H1 (cell line): ENCODE data around the gene ZNF397. TPM values are rescaled to one million over a fixed set of nuclear protein-coding genes. Genes with fewer than 3 reads are reported as not detected.

ENCODE experiments used
- CTCF ChIA-PET: fragments of 300-600 bp; sonication (Branson Sonifier 250); formaldehyde crosslinking; loops from one replicate; lab custom pipeline; 2021; ENCODE audit not compliant: partially characterized antibody; lab: Charles Lee
- POLR2A ChIA-PET: fragments of 300-600 bp; sonication (Branson Sonifier 250); formaldehyde crosslinking; loops from one replicate; lab custom pipeline; 2021; ENCODE audit warnings: inconsistent platforms; ENCODE audit not compliant: partially characterized antibody; lab: Charles Lee
- DNase-seq, 2 experiments: peaks; one replicate each; pipeline versions ENCODE4 v3.0.0 to v3.0.0-alpha.2; 2010 to 2022; ENCODE audit warnings: low spot score in 2 of 2, low read depth in 1 of 2, mixed read lengths in 1 of 2
- FAIRE-seq: peaks from 2 replicates; lab custom pipeline; 2011; peaks lifted over from hg19 to GRCh38; lab: Jason Lieb, UNC
- H2AFZ ChIP-seq: 2 replicates; pipeline ENCODE4 v1.8.1; 2012; ENCODE audit warnings: low read length, inconsistent platforms
- H2AK5ac ChIP-seq: 2 replicates; pipeline ENCODE4 v1.6.1; 2013; ENCODE audit warnings: low read depth, low read length
- H2BK120ac ChIP-seq: replicated peaks from 2 replicates; pipeline ENCODE3; 2013; ENCODE audit warnings: low read depth, low read length, inconsistent platforms
- H2BK12ac ChIP-seq: 2 replicates; pipeline ENCODE4 v1.6.1; 2013; ENCODE audit warnings: low read depth, low read length
- H2BK15ac ChIP-seq: 2 replicates; pipeline ENCODE4 v1.6.1; 2013; ENCODE audit warnings: low read length
- H2BK20ac ChIP-seq: 2 replicates; pipeline ENCODE4 v1.6.1; 2013; ENCODE audit warnings: low read length
- H2BK5ac ChIP-seq: 2 replicates; pipeline ENCODE4 v1.6.1; 2013; ENCODE audit warnings: low read depth, low read length
- H3K14ac ChIP-seq: 2 replicates; pipeline ENCODE4 v1.6.1; 2013; ENCODE audit warnings: inconsistent platforms; ENCODE audit not compliant: insufficient read length
- H3K18ac ChIP-seq: 2 replicates; pipeline ENCODE4 v1.6.1; 2013; ENCODE audit warnings: low read length; ENCODE audit errors: extremely low read depth
- H3K23ac ChIP-seq: 2 replicates; pipeline ENCODE4 v1.6.1; 2013; ENCODE audit warnings: inconsistent platforms; ENCODE audit not compliant: insufficient read length
- H3K23me2 ChIP-seq: 2 replicates; pipeline ENCODE4 v1.6.1; 2013; ENCODE audit warnings: low read depth, low read length
- H3K27ac ChIP-seq: 2 replicates; pipeline ENCODE4 v1.6.1; 2011; ENCODE audit warnings: low read depth, low read length, inconsistent platforms
- H3K27me3 ChIP-seq, 4 experiments: replicated peaks in 1 of 4; 1 replicate in 1 of 4; 2 replicates in 3 of 4; pipeline versions ENCODE4 v1.6.1 to v1.8.1; 2011 to 2013; ENCODE audit warnings: low read length in 3 of 4, mild to moderate bottlenecking in 3 of 4, inconsistent platforms in 2 of 4, mixed read lengths in 2 of 4, moderate library complexity in 1 of 4; ENCODE audit not compliant: control insufficient read depth in 3 of 4, insufficient read depth in 3 of 4; ENCODE audit errors: extremely low read depth in 1 of 4
- H3K36me3 ChIP-seq, 4 experiments: 2 replicates each; pipeline versions ENCODE4 v1.6.1 to v1.8.1; 2011 to 2013; ENCODE audit warnings: mild to moderate bottlenecking in 4 of 4, low read length in 3 of 4, moderate library complexity in 2 of 4, control low read depth in 1 of 4, inconsistent platforms in 1 of 4; ENCODE audit not compliant: insufficient read depth in 4 of 4, control insufficient read depth in 2 of 4
- H3K4ac ChIP-seq: replicated peaks from 2 replicates; pipeline ENCODE3; 2013; ENCODE audit warnings: low read length, low read depth, mixed read lengths, inconsistent platforms; ENCODE audit not compliant: insufficient read length
- H3K4me1 ChIP-seq, 4 experiments: replicated peaks in 1 of 4; 1 replicate in 1 of 4; 2 replicates in 3 of 4; pipeline versions ENCODE4 v1.6.1 to v1.8.1; 2011 to 2013; ENCODE audit warnings: low read length in 3 of 4, inconsistent platforms in 2 of 4, mixed read lengths in 1 of 4; ENCODE audit not compliant: insufficient read depth in 4 of 4, control insufficient read depth in 3 of 4
- H3K4me2 ChIP-seq, 2 experiments: 2 replicates each; pipeline versions ENCODE4 v1.6.1 to v1.8.1; 2011 to 2013; ENCODE audit warnings: low read depth in 2 of 2, low read length in 2 of 2, control low read depth in 1 of 2, inconsistent platforms in 1 of 2, mild to moderate bottlenecking in 1 of 2; ENCODE audit not compliant: insufficient read depth in 1 of 2
- H3K4me3 ChIP-seq, 4 experiments: fragments of 200-600, 300-600 bp in 1 of 4; sonication (generic), shearing (Covaris generic), sonication (Bioruptor Twin) in 1 of 4; 2 replicates each; pipeline versions ENCODE4 v1.5.1 to v1.8.1; 2011 to 2016; ENCODE audit warnings: low read length in 4 of 4, low read depth in 3 of 4, control low read depth in 2 of 4, inconsistent platforms in 2 of 4, mild to moderate bottlenecking in 2 of 4, mixed read lengths in 1 of 4, moderate library complexity in 1 of 4; ENCODE audit not compliant: insufficient read depth in 2 of 4; ENCODE audit errors: extremely low read depth in 1 of 4
- H3K56ac ChIP-seq: replicated peaks from 2 replicates; pipeline ENCODE3; 2013; ENCODE audit warnings: low read depth, mild to moderate bottlenecking, mixed read lengths, low read length, inconsistent platforms; ENCODE audit not compliant: insufficient read length
- H3K79me1 ChIP-seq: 2 replicates; pipeline ENCODE4 v1.6.1; 2013; ENCODE audit warnings: low read depth, low read length, control low read depth
- H3K79me2 ChIP-seq, 2 experiments: 2 replicates each; pipeline versions ENCODE4 v1.6.1 to v1.8.1; 2012 to 2013; ENCODE audit warnings: low read length in 2 of 2, mild to moderate bottlenecking in 2 of 2, inconsistent platforms in 1 of 2; ENCODE audit not compliant: insufficient read depth in 2 of 2, control insufficient read depth in 1 of 2
- H3K9ac ChIP-seq, 4 experiments: replicated peaks in 1 of 4; 1 replicate in 1 of 4; 2 replicates in 3 of 4; pipeline versions ENCODE4 v1.6.1 to v1.8.1; 2011 to 2013; ENCODE audit warnings: low read depth in 3 of 4, low read length in 3 of 4, control low read depth in 2 of 4, mild to moderate bottlenecking in 2 of 4, moderate library complexity in 2 of 4, inconsistent platforms in 1 of 4; ENCODE audit errors: extremely low read depth in 1 of 4
- H3K9me3 ChIP-seq, 2 experiments: 2 replicates each; pipeline versions ENCODE4 v1.6.1 to v1.8.1; 2012 to 2013; ENCODE audit warnings: mild to moderate bottlenecking in 2 of 2, moderate library complexity in 2 of 2, control low read depth in 1 of 2, inconsistent platforms in 1 of 2, low read depth in 1 of 2, low read length in 1 of 2, mixed read lengths in 1 of 2; ENCODE audit not compliant: insufficient read depth in 2 of 2
- H4K20me1 ChIP-seq, 2 experiments: replicated peaks in 1 of 2; 2 replicates each; pipeline versions ENCODE3 to v1.8.1; 2011 to 2013; ENCODE audit warnings: inconsistent platforms in 2 of 2, low read length in 2 of 2, mild to moderate bottlenecking in 1 of 2; ENCODE audit not compliant: insufficient read depth in 2 of 2, control insufficient read depth in 1 of 2
- H4K5ac ChIP-seq: 2 replicates; pipeline ENCODE4 v1.6.1; 2013; ENCODE audit warnings: low read length, low read depth, mixed read lengths, inconsistent platforms; ENCODE audit not compliant: insufficient read length
- H4K8ac ChIP-seq: 2 replicates; pipeline ENCODE4 v1.8.0; 2013; ENCODE audit warnings: mild to moderate bottlenecking, moderate library complexity, low read length, inconsistent platforms; ENCODE audit not compliant: insufficient read depth; ENCODE audit errors: extremely low read depth
- H4K91ac ChIP-seq: replicated peaks from 2 replicates; pipeline ENCODE3; 2013; ENCODE audit warnings: low read length, mixed read lengths, inconsistent platforms; ENCODE audit not compliant: insufficient read length
- HDAC6 ChIP-seq: IDR thresholded peaks from one replicate; pipeline ENCODE4 v1.7.1; 2012; ENCODE audit warnings: low read depth, mild to moderate bottlenecking, inconsistent platforms, low read length, moderate library complexity
- POLR2A ChIP-seq, 2 experiments: IDR thresholded peaks; 1 replicate in 1 of 2; 2 replicates in 1 of 2; pipeline ENCODE4 v1.6.1; 2011; ENCODE audit warnings: low read depth in 2 of 2, low read length in 2 of 2, mild to moderate bottlenecking in 2 of 2; ENCODE audit errors: control extremely low read depth in 1 of 2
- polyA plus RNA-seq, 7 experiments: library from polyadenylated mRNA; depleted of rRNA in 3 of 7; stranded (reverse) in 5 of 7; unstranded in 2 of 7; fragments of >200 nt in 5 of 7; fragments of 200-250 nt in 2 of 7; gene quantifications; 1 replicate in 5 of 7; 2 replicates in 1 of 7; 4 replicates in 1 of 7; pipeline versions ENCODE4 v1.2.1 to v1.2.3, GENCODE V29; 2011 to 2013; ENCODE audit warnings: missing spikeins in 2 of 7, mixed read lengths in 2 of 7
- total RNA-seq: library from RNA; stranded (reverse); fragmentation: NEBNext Ultra II Directional; extraction: Animal tissue kit (Norgen Biotek cat#: 25700); gene quantifications from 2 replicates; pipeline ENCODE4 v1.2.1, GENCODE V29; 2021

The ZNF397 gene
- total and polyA plus RNA-seq, 2 of the 8 experiments (the other 6 are each of a cell fraction or from before 2014, with no cell fraction given), result 9.8 to 39.5 TPM

DNA sequence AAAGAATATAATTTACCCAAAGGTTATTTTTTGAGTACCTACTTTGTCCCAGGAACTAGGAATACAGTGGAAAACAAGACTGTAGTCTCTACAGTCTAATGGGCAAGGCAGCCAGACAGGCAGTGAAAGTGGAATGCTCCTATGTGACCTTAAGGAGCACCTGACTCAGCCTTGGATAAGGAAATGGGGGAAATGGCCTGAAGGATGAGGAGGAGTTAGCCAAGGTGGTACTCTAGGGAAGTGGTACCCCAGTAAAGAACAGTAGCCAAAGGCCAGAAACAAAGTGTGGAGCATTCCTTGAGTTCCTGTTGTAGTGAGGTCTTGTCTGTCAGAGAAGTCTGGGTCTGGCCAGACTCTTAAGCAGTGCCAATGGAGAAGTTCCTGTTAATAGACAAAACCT lies 6.0 kb downstream of the ZNF397 start:
- no peaks in the 10 kb centered on the region for H3K27me3 ChIP-seq

More for the DNA sequence above, 6.0 kb downstream of the ZNF397 start:
- peaks cover 3 to 22% of the 10 kb centered on the region in 2 experiments for H3K79me2 ChIP-seq
- ChIA-PET POLR2A (interaction anchor here (0.8 to 3.1 kb wide), 5 partner anchors 8 to 65 kb away, joined by 3 to 8 read pairs (median 6); no protein-coding TSS in a partner anchor), CTCF (no interaction called here)
- no peak overlapping the region for H3K4ac ChIP-seq
- 0 out of 2 replicates have a peak, but pooled peaks cover 3% of the 10 kb centered on the region for H3K79me1 ChIP-seq
- H4K91ac ChIP-seq, result no peak overlapping the region
- H3K4me2 ChIP-seq, result no peak overlapping the region
- H3K9me3 ChIP-seq, result no peaks in the 10 kb centered on the region
- H4K5ac ChIP-seq, result no peak overlapping the region
- H3K18ac ChIP-seq, result no peak overlapping the region
- H2AK5ac ChIP-seq, result no peak overlapping the region
- H2BK15ac ChIP-seq, result no peak overlapping the region
- peaks cover 38 to 82% (median 68%) of the 10 kb centered on the region in 4 experiments for H3K36me3 ChIP-seq
- peaks cover 0 to 3% (median 0%) of the 10 kb centered on the region in 4 experiments; a peak in 1 of 7 replicates for H3K4me1 ChIP-seq
- DNase-seq, result no peak
- no peak overlapping the region for H3K4me3 ChIP-seq
- no peak overlapping the region for H2BK12ac ChIP-seq
- H3K9ac ChIP-seq, result no peak overlapping the region; a peak in 1 of 7 replicates
- no peak overlapping the region for H4K8ac ChIP-seq
- H3K27ac ChIP-seq, result no peak overlapping the region
- no peaks in the 10 kb centered on the region for H4K20me1 ChIP-seq
- H3K23me2 ChIP-seq, result no peaks in the 10 kb centered on the region
- H2BK120ac ChIP-seq, result no peak overlapping the region
- no peak for FAIRE-seq
- TF ChIP-seq POLR2A (IDR thresholded peaks at IDR 0.05; ENCODE audit: control extremely low read depth in 1 of 2, low read depth in 2 of 2, low read length in 2 of 2), result peak in 1 of 2 experiments; percentile 34; a peak in 1 of 3 replicates
- TF ChIP-seq HDAC6, result no peak
- H2AFZ ChIP-seq, result no peak overlapping the region
- no peak overlapping the region for H3K14ac ChIP-seq
- no peak overlapping the region for H3K23ac ChIP-seq
- no peak overlapping the region for H2BK20ac ChIP-seq
- no peak overlapping the region for H2BK5ac ChIP-seq
- no peak overlapping the region for H3K56ac ChIP-seq
